PC-9 (cell line): ENCODE data around the gene MRPL55. TPM values are rescaled to one million over a fixed set of nuclear protein-coding genes. Genes with fewer than 3 reads are reported as not detected.

Experiments used
- BruUV-seq: library from RNA; stranded (reverse); fragments of 400-500 nt; replicated peaks from 2 replicates; lab custom pipeline; 2021; lab: Mats Ljungman, UMichigan
- CTCF ChIA-PET: fragments of 300-600 bp; sonication (Branson Sonifier 250); formaldehyde crosslinking; loops from one replicate; lab custom pipeline; 2022; ENCODE audit warnings: antibody characterized with exemption; lab: Charles Lee
- POLR2A ChIA-PET: fragments of 300-600 bp; sonication (Branson Sonifier 250); formaldehyde crosslinking; loops from one replicate; lab custom pipeline; 2022; ENCODE audit warnings: antibody characterized with exemption; ENCODE audit not compliant: unreplicated experiment; lab: Charles Lee
- DNase-seq, 2 experiments: peaks; one replicate each; pipeline versions ENCODE4 v3.0.0 to v3.0.0-alpha.2; 2015 to 2022; ENCODE audit warnings: mixed read lengths in 1 of 2
- H2AFZ ChIP-seq: fragments of 200-600 bp; sonication (generic); 2 replicates; pipeline ENCODE4 v1.8.1; 2017; ENCODE audit warnings: antibody characterized with exemption
- H3F3A ChIP-seq: fragments of 200-600 bp; sonication (generic); 2 replicates; pipeline ENCODE4 v1.8.1; 2017; ENCODE audit warnings: antibody characterized with exemption, mild to moderate bottlenecking, low read depth; ENCODE audit not compliant: insufficient read depth
- H3K27ac ChIP-seq: fragments of 200-600 bp; sonication (generic); 2 replicates; pipeline ENCODE4 v1.6.1; 2016; ENCODE audit warnings: mixed run types
- H3K27me3 ChIP-seq: fragments of 200-600 bp; sonication (generic); 2 replicates; pipeline ENCODE4 v1.6.1; 2016; ENCODE audit warnings: low read depth, mixed run types; ENCODE audit not compliant: insufficient read depth
- H3K36me3 ChIP-seq: fragments of 200-600 bp; sonication (generic); 2 replicates; pipeline ENCODE4 v1.6.1; 2016; ENCODE audit warnings: low read depth, mixed run types
- H3K4me1 ChIP-seq: fragments of 200-600 bp; sonication (generic); replicated peaks from 2 replicates; pipeline ENCODE4 v1.6.1; 2016; ENCODE audit warnings: mixed run types; ENCODE audit not compliant: insufficient read depth
- H3K4me2 ChIP-seq: fragments of 200-600 bp; sonication (generic); 2 replicates; pipeline ENCODE4 v1.6.1; 2017; ENCODE audit warnings: mixed run types
- H3K4me3 ChIP-seq: fragments of 200-600 bp; sonication (generic); 2 replicates; pipeline ENCODE4 v1.6.1; 2016; ENCODE audit warnings: mixed run types
- H3K79me2 ChIP-seq: fragments of 200-600 bp; sonication (generic); 2 replicates; pipeline ENCODE4 v1.6.1; 2017; ENCODE audit warnings: low read depth, mixed run types
- H3K9me2 ChIP-seq: fragments of 200-600 bp; sonication (generic); 2 replicates; pipeline ENCODE4 v1.8.1; 2017; ENCODE audit warnings: mild to moderate bottlenecking; ENCODE audit not compliant: insufficient read depth
- H3K9me3 ChIP-seq: fragments of 200-600 bp; sonication (generic); 2 replicates; pipeline ENCODE4 v1.8.1; 2016; ENCODE audit warnings: low read depth; ENCODE audit not compliant: insufficient read depth
- H4K20me1 ChIP-seq: fragments of 200-600 bp; sonication (generic); 2 replicates; pipeline ENCODE4 v1.8.1; 2017; ENCODE audit not compliant: insufficient read depth
- EZH2 ChIP-seq: fragments of 200-600 bp; sonication (generic); IDR thresholded peaks from 2 replicates; pipeline ENCODE4 v1.8.0; 2017; ENCODE audit warnings: antibody characterized with exemption, low read depth
- intact Hi-C: fragments of 100-400 bp; cut with micrococcal nuclease; formaldehyde crosslinking; loops from one replicate; pipeline ENCODE4 v1.10.0; 2022; ENCODE audit not compliant: unreplicated experiment
- total RNA-seq: library from RNA; stranded (reverse); gene quantifications from 2 replicates; pipeline ENCODE4 v1.2.3, GENCODE V29; 2021
- TF ChIP-seq, protein P1 (sequence below): fragments of 200-600 bp; sonication (generic); conservative IDR thresholded peaks from 2 replicates; pipeline ENCODE4 v1.6.1; 2017; ENCODE audit warnings: mixed run types, antibody characterized with exemption, mild to moderate bottlenecking, moderate library complexity

MRPL55 gene
- total RNA-seq, 1 experiment from 2014 or later, result 81.0 TPM

DNA sequence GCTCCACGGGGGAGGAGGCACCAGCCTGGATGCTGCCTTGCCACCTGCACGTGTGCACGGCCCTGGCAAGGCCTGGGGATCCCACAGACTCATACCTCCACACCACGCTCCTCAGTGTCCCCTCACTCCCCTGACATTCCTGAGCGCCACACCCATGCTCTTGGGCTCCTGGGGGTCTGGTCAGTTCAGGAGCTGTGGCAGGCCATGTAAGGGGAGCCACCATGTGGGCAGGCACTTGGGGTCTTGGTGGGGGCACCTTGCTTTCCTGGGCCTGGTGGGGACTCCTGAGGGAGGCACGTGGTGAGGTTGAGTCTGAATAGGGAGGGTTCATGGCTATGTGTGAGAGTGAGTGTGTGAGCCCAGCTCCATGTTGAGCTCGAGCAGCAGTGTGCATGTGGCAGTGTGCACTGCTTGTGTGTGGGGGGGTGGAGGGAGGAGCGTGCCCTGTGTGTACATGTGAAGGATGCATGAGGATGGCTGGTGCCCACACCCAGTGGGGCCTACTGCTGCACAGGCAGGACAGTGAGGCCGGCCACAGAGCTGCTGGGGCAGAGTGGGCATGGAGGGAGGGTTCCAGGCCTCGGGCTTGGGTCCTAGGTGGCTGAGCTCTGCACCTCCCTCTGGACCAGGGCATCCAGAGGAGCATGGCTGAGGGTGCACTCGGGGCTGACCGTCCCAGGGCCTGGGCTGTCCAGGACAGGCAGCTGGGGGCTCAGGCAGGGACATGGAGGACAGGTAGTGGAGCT, 42.3 kb upstream of the MRPL55 start:
- ChIA-PET CTCF (no interaction called here), POLR2A (no interaction called here)
- Histone ChIP-seq H3K4me1 (no peaks in the 10 kb centered on the region), H3K36me3 (no peaks in the 10 kb centered on the region), H4K20me1 (no peaks in the 10 kb centered on the region), H3K79me2 (no peaks in the 10 kb centered on the region), H2AFZ (no peak overlapping the region), H3F3A (no peaks in the 10 kb centered on the region), H3K4me3 (no peak overlapping the region), H3K27me3 (no peaks in the 10 kb centered on the region), H3K9me3 (no peaks in the 10 kb centered on the region), H3K27ac (no peak overlapping the region), H3K4me2 (no peak overlapping the region), H3K9me2 (no peaks in the 10 kb centered on the region)
- no peak for TF ChIP-seq EZH2
- TF ChIP-seq, protein P1, sequence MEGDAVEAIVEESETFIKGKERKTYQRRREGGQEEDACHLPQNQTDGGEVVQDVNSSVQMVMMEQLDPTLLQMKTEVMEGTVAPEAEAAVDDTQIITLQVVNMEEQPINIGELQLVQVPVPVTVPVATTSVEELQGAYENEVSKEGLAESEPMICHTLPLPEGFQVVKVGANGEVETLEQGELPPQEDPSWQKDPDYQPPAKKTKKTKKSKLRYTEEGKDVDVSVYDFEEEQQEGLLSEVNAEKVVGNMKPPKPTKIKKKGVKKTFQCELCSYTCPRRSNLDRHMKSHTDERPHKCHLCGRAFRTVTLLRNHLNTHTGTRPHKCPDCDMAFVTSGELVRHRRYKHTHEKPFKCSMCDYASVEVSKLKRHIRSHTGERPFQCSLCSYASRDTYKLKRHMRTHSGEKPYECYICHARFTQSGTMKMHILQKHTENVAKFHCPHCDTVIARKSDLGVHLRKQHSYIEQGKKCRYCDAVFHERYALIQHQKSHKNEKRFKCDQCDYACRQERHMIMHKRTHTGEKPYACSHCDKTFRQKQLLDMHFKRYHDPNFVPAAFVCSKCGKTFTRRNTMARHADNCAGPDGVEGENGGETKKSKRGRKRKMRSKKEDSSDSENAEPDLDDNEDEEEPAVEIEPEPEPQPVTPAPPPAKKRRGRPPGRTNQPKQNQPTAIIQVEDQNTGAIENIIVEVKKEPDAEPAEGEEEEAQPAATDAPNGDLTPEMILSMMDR, result no peak
- DNase-seq, result no peak
- intact Hi-C loops, result no loop called here
- BruUV-seq, result no TSS peak

DNA sequence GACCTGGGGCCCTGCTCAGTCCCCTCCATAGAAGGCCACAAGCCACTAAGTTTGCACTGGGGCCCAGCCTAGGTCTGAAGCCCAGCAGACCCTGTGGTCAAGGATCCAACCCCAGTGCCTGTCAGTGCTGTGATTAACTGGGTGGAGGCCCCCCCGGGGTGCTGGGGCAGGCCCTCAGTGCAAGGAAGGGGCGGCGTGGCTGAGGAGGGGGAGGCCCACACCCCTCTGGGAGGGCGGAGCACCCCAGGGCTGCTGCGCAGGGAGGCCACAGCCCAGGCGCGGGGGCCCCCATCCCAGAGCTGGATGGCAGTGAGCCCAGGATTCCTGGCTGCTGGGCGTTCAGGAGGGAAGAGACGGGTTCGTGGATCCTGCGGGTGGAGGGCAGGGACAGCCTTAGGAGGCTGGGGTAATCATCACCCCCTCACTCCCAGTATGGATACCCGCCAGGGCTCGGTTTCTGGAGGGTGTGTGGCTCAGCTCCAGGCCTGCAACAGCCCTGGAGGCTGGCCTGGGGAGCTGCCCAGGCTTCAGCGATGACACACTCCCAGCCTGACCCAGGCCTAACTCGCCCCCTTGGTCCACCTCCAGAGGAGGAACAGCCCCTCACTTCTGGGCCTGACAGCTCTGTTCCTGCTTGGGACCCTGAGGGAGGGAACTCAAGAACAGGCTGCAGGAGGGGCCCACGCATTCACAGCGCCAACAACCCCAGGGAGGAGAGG, 41.5 kb upstream of the MRPL55 start:
- CTCF ChIA-PET, result no interaction called here
- H3K4me2 ChIP-seq, result no peak overlapping the region

DNA sequence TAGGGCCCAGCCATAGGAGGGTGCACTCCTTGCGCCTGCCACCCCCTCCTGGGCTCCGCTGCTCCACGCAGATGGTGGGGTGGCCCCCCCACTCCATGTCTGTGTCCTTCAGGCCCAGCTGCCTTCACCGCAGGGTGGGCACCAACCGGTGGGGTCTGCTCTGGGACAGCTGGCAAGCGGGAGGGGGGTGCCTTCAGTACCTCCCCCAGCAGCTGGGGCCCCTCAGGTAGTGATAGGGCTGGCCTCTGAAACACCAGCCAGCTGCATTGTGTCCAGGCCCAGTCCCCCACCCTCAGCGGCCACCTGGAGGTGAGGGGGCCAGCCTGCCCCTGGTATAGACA, 41.0 kb upstream of the MRPL55 start:
- ChIA-PET POLR2A (interaction anchor here (0.6 kb wide), 1 partner anchor 249 kb away, joined by 8 read pairs; no protein-coding TSS in a partner anchor), CTCF (no interaction called here)
- DNase-seq, result no peak
- peaks cover 1% of the 10 kb centered on the region; the same call in 1 of the 2 replicates for H3K79me2 ChIP-seq
- H3F3A ChIP-seq, result no peaks in the 10 kb centered on the region
- no peak for TF ChIP-seq EZH2
- TF ChIP-seq, protein P1, result no peak
- H3K9me3 ChIP-seq, result no peaks in the 10 kb centered on the region
- H3K4me2 ChIP-seq, result no peak overlapping the region
- H3K4me3 ChIP-seq, result no peak overlapping the region
- no peak overlapping the region for H2AFZ ChIP-seq
- no peaks in the 10 kb centered on the region for H3K4me1 ChIP-seq
- H4K20me1 ChIP-seq, result no peaks in the 10 kb centered on the region
- intact Hi-C loops, result no loop called here
- no peak overlapping the region for H3K27ac ChIP-seq
- no TSS peak for BruUV-seq
- no peaks in the 10 kb centered on the region for H3K27me3 ChIP-seq
- no peaks in the 10 kb centered on the region for H3K36me3 ChIP-seq
- H3K9me2 ChIP-seq, result no peaks in the 10 kb centered on the region

More for the DNA sequence above, 41.5 kb upstream of the MRPL55 start:
- intact Hi-C loops, result no loop called here
- DNase-seq, result no peak
- no peaks in the 10 kb centered on the region for H3K9me3 ChIP-seq
- H4K20me1 ChIP-seq, result no peaks in the 10 kb centered on the region
- no peaks in the 10 kb centered on the region; the same call in 1 of the 2 replicates for H3K79me2 ChIP-seq
- no peaks in the 10 kb centered on the region for H3F3A ChIP-seq
- no peak overlapping the region for H3K27ac ChIP-seq
- no peaks in the 10 kb centered on the region for H3K27me3 ChIP-seq
- POLR2A ChIA-PET, result no interaction called here
- no peaks in the 10 kb centered on the region for H3K9me2 ChIP-seq
- H2AFZ ChIP-seq, result no peak overlapping the region
- TF ChIP-seq EZH2, result no peak
- TF ChIP-seq, protein P1, result no peak
- H3K36me3 ChIP-seq, result no peaks in the 10 kb centered on the region
- H3K4me1 ChIP-seq, result no peaks in the 10 kb centered on the region
- BruUV-seq, result TSS peak; percentile 10
- no peak overlapping the region for H3K4me3 ChIP-seq
